GM12878 (cell line): Measurements from ENCODE around the gene ANXA10. TPM values are rescaled to one million over a fixed set of nuclear protein-coding genes. Genes with fewer than 3 reads are reported as not detected.

Source experiments
- ATAC-seq: fragments of 200-7000 bp; cut with Tn5 transposase; 3 replicates; pipeline ENCODE4 v1.9.1; 2020; ENCODE audit warnings: mild to moderate bottlenecking, moderate library complexity
- BruUV-seq: library from RNA; stranded (reverse); fragments of 400-500 nt; replicated peaks from 2 replicates; lab custom pipeline; 2021; lab: Mats Ljungman, UMichigan
- CTCF ChIA-PET: fragments of 300-600 bp; sonication (Branson Sonifier 250); formaldehyde crosslinking; extraction: SDS; loops from one replicate; lab custom pipeline; 2021; ENCODE audit warnings: inconsistent platforms; lab: Yijun Ruan, JAX
- POLR2A ChIA-PET: fragments of 350-600 bp; formaldehyde crosslinking; extraction: SDS; loops from one replicate; lab custom pipeline; 2021; ENCODE audit warnings: inconsistent platforms; lab: Charles Lee
- RAD21 ChIA-PET: fragments of 300-600 bp; sonication (Branson Sonifier 250); formaldehyde crosslinking; loops from one replicate; lab custom pipeline; 2023; ENCODE audit warnings: antibody characterized with exemption; ENCODE audit not compliant: unreplicated experiment; lab: Charles Lee
- SMC1A ChIA-PET: fragments of 300-600 bp; sonication (Branson Sonifier 250); formaldehyde crosslinking; loops from one replicate; lab custom pipeline; 2023; ENCODE audit not compliant: unreplicated experiment, uncharacterized antibody; lab: Charles Lee
- DNase-seq: peaks from one replicate; pipeline ENCODE4 v3.0.0-alpha.2; 2011; ENCODE audit warnings: low read depth, low spot score
- FAIRE-seq: peaks from 3 replicates; lab custom pipeline; 2011; peaks lifted over from hg19 to GRCh38; lab: Jason Lieb, UNC
- H2AFZ ChIP-seq: 2 replicates; pipeline ENCODE4 v1.6.0; 2011; ENCODE audit warnings: low read depth, low read length, control low read depth; ENCODE audit not compliant: control insufficient read depth
- H3K27ac ChIP-seq: 2 replicates; pipeline ENCODE4 v1.5.1; 2011; ENCODE audit warnings: control low read depth; ENCODE audit not compliant: control insufficient read depth, insufficient read depth
- H3K27me3 ChIP-seq, 2 experiments: replicated peaks in 1 of 2; 2 replicates each; pipeline versions ENCODE4 v1.6.0 to v1.6.1; 2011; ENCODE audit warnings: low read length in 1 of 2; ENCODE audit not compliant: control insufficient read depth in 2 of 2, insufficient read depth in 2 of 2
- H3K36me3 ChIP-seq, 2 experiments: 2 replicates each; pipeline ENCODE4 v1.5.1; 2011; ENCODE audit warnings: low read length in 1 of 2; ENCODE audit not compliant: control insufficient read depth in 2 of 2, insufficient read depth in 2 of 2
- H3K4me1 ChIP-seq: 2 replicates; pipeline ENCODE4 v1.6.1; 2011; ENCODE audit warnings: mild to moderate bottlenecking, low read length, moderate library complexity, mixed read lengths; ENCODE audit not compliant: control insufficient read depth, insufficient read depth
- H3K4me2 ChIP-seq: 2 replicates; pipeline ENCODE4 v1.6.0; 2011; ENCODE audit warnings: control low read depth; ENCODE audit not compliant: control insufficient read depth, insufficient read depth
- H3K4me3 ChIP-seq: fragments of 200-600 bp; sonication (generic); 2 replicates; pipeline ENCODE4 v1.5.1; 2016
- H3K79me2 ChIP-seq: 2 replicates; pipeline ENCODE4 v1.6.0; 2011; ENCODE audit warnings: low read length; ENCODE audit not compliant: control insufficient read depth, insufficient read depth
- H3K9ac ChIP-seq: 2 replicates; pipeline ENCODE4 v1.8.0; 2011; ENCODE audit warnings: low read length, control low read depth, mixed read lengths; ENCODE audit not compliant: control insufficient read depth, insufficient read depth
- H3K9me3 ChIP-seq: replicated peaks from 3 replicates; pipeline ENCODE4 v1.5.1; 2011; ENCODE audit warnings: mild to moderate bottlenecking, low read length; ENCODE audit not compliant: control insufficient read depth, insufficient read depth
- H4K20me1 ChIP-seq: 2 replicates; pipeline ENCODE4 v1.6.0; 2011; ENCODE audit not compliant: control insufficient read depth, insufficient read depth
- EP300 ChIP-seq, 2 experiments: fragments of 150-350 bp in 1 of 2; IDR thresholded peaks; 2 replicates each; pipeline ENCODE4 v1.6.1; 2011 to 2012; ENCODE audit warnings: low read depth in 2 of 2, low read length in 2 of 2, borderline replicate concordance in 1 of 2, improper control_type of control experiment in 1 of 2, inconsistent platforms in 1 of 2; ENCODE audit not compliant: control insufficient read depth in 1 of 2
- KLF5 ChIP-seq: fragments of 450-650 bp; IDR thresholded peaks from 2 replicates; pipeline ENCODE4 v1.6.1; 2014; ENCODE audit warnings: mild to moderate bottlenecking; ENCODE audit not compliant: partially characterized antibody
- MEF2A ChIP-seq: IDR thresholded peaks from 2 replicates; pipeline ENCODE4 v1.6.1; 2011; ENCODE audit warnings: low read depth, mild to moderate bottlenecking, low read length, moderate library complexity; ENCODE audit not compliant: insufficient read depth
- NFXL1 ChIP-seq: fragments of 450-650 bp; IDR thresholded peaks from 2 replicates; pipeline ENCODE4 v1.6.1; 2017; ENCODE audit warnings: antibody characterized with exemption, mild to moderate bottlenecking, borderline replicate concordance
- SMARCA5 ChIP-seq: fragments of 450-650 bp; IDR thresholded peaks from 2 replicates; pipeline ENCODE4 v1.6.1; 2017; ENCODE audit warnings: mild to moderate bottlenecking
- SPI1 ChIP-seq: IDR thresholded peaks from 2 replicates; pipeline ENCODE4 v1.6.1; 2011; ENCODE audit warnings: low read depth, mild to moderate bottlenecking, low read length, moderate library complexity, borderline replicate concordance; ENCODE audit not compliant: insufficient read depth
- ZBTB33 ChIP-seq: fragments of 450-650 bp; IDR thresholded peaks from 2 replicates; pipeline ENCODE4 v1.6.1; 2017; ENCODE audit warnings: mild to moderate bottlenecking
- ZBTB40 ChIP-seq: fragments of 450-650 bp; IDR thresholded peaks from 2 replicates; pipeline ENCODE4 v1.6.1; 2016; ENCODE audit warnings: mild to moderate bottlenecking, moderate library complexity, borderline replicate concordance
- in situ Hi-C: fragments of 300-500 bp; cut with MboI; formaldehyde crosslinking; loops from 9 replicates; pipeline ENCODE4 v1.14.3; 2018; ENCODE audit warnings: mixed read lengths
- intact Hi-C: fragments of 100-400 bp; cut with micrococcal nuclease; formaldehyde crosslinking; loops from one replicate; pipeline ENCODE4 v1.14.2; 2022; ENCODE audit not compliant: unreplicated experiment
- polyA plus RNA-seq, 11 experiments: library from polyadenylated mRNA; depleted of rRNA in 4 of 11; unstranded in 6 of 11; stranded (reverse) in 5 of 11; fragments of >200 nt; fragmentation: Nextera tagmentation in 4 of 11; fragmentation: Illumina TruSeq in 1 of 11; extraction: Ambion mirVana in 4 of 11; extraction: Trizol in 1 of 11; gene quantifications; 1 replicate in 1 of 11; 2 replicates in 10 of 11; pipeline versions ENCODE4 v1.2.1 to v1.2.3, GENCODE V29; 2011 to 2016; ENCODE audit warnings: inconsistent platforms in 2 of 11, missing spikeins in 2 of 11, low read depth in 1 of 11
- total RNA-seq, 4 experiments: library from RNA; depleted of rRNA in 3 of 4; stranded (reverse); fragments of >200 nt in 3 of 4; fragmentation: Illumina TruSeq in 1 of 4; extraction: Trizol in 1 of 4; gene quantifications; 2 replicates each; pipeline versions ENCODE4 v1.2.1 to v1.2.3, GENCODE V29; 2013 to 2021
- TF ChIP-seq, protein P1 (sequence below): IDR thresholded peaks from 2 replicates; pipeline ENCODE4 v1.6.1; 2012; ENCODE audit warnings: mild to moderate bottlenecking, low read depth, low read length

ANXA10 gene
- total and polyA plus RNA-seq, 10 of the 15 experiments (the other 5 are each of a cell fraction or from before 2014, with no cell fraction given) = not detected

DNA sequence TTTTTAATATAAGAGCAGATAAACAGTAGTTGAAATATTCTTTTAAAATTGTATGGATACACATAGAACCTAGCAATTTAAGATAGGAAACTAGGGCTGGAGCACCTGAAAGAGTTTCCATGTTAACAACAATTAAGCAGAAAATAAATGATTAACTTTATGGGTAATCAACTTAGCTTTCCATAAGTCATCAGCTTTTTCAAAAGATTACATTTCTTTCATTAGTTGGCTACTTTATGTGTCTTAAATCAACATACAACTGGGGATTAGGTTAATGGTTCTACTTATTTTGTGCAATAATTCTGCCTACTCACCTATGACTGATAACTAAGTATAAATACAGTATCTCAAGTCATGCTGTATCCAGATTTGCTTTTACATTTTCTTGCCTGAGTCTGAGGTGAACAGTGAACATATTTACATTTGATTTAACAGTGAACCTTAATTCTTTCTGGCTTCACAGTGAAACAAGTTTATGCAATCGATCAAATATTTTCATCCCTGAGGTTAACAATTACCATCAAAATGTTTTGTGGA, at the start of gene ANXA10 (continued):
- TF ChIP-seq, protein P1, sequence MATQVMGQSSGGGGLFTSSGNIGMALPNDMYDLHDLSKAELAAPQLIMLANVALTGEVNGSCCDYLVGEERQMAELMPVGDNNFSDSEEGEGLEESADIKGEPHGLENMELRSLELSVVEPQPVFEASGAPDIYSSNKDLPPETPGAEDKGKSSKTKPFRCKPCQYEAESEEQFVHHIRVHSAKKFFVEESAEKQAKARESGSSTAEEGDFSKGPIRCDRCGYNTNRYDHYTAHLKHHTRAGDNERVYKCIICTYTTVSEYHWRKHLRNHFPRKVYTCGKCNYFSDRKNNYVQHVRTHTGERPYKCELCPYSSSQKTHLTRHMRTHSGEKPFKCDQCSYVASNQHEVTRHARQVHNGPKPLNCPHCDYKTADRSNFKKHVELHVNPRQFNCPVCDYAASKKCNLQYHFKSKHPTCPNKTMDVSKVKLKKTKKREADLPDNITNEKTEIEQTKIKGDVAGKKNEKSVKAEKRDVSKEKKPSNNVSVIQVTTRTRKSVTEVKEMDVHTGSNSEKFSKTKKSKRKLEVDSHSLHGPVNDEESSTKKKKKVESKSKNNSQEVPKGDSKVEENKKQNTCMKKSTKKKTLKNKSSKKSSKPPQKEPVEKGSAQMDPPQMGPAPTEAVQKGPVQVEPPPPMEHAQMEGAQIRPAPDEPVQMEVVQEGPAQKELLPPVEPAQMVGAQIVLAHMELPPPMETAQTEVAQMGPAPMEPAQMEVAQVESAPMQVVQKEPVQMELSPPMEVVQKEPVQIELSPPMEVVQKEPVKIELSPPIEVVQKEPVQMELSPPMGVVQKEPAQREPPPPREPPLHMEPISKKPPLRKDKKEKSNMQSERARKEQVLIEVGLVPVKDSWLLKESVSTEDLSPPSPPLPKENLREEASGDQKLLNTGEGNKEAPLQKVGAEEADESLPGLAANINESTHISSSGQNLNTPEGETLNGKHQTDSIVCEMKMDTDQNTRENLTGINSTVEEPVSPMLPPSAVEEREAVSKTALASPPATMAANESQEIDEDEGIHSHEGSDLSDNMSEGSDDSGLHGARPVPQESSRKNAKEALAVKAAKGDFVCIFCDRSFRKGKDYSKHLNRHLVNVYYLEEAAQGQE = no peak
- TF ChIP-seq NFXL1 (no peak), ZBTB40 (no peak)

DNA sequence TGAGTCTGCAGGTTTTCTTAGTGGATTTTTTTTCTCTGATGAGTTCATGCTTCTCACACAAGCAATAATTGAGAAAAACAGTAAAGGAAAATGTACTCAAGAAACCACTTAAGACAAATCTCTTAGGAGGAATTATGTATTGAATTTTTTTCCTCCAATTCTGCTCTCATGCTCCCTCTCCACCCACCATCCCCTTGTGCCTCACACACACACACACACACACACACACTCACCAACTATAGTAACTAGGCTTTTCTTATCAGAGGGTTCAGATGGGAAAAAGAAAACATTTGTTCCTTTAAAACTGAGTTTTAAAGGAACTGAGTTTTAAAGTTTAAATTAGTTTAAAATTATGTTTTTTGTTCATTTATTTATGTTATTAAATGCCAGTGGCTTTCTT, 47.0 kb upstream of the ANXA10 start:
- CTCF ChIA-PET = interaction anchor here (1.4 kb wide), 1 partner anchor 41 kb away, joined by 4 read pairs; no protein-coding TSS in a partner anchor
- Histone ChIP-seq H3K9ac (no peak overlapping the region), H3K27me3 (no peaks in the 10 kb centered on the region), H3K79me2 (no peaks in the 10 kb centered on the region), H3K4me1 (no peaks in the 10 kb centered on the region), H3K27ac (no peak overlapping the region), H2AFZ (no peak overlapping the region), H3K4me2 (no peak overlapping the region), H3K36me3 (no peaks in the 10 kb centered on the region), H3K9me3 (no peaks in the 10 kb centered on the region), H4K20me1 (no peaks in the 10 kb centered on the region), H3K4me3 (no peak overlapping the region)
- RAD21 ChIA-PET = no interaction called here
- POLR2A ChIA-PET = no interaction called here
- no TSS peak for BruUV-seq
- ATAC-seq = no peak
- no peak for DNase-seq
- intact Hi-C loops (no loop called here), in situ Hi-C loops (no loop called here)
- no peak for FAIRE-seq
- SMC1A ChIA-PET = interaction anchor here (0.7 to 3.0 kb wide), 2 partner anchors 12 to 55 kb away, joined by 3 to 11 read pairs; no protein-coding TSS in a partner anchor
- TF ChIP-seq MEF2A = no peak
- no peak for TF ChIP-seq SMARCA5
- TF ChIP-seq ZBTB33 = no peak
- TF ChIP-seq SPI1 = no peak
- no peak for TF ChIP-seq EP300 (IDR thresholded peaks at IDR 0.05; ENCODE audit: borderline replicate concordance in 1 of 2, control insufficient read depth in 1 of 2, low read depth in 2 of 2, low read length in 2 of 2)
- no peak for TF ChIP-seq KLF5
